Gastroesophageal sphincter (tissue), 3 donors: Measurements from ENCODE around the gene SLAMF7.

Experiments
- POLR2A ChIP-seq, 2 donors: fragments of 450-650 bp; IDR thresholded peaks; one replicate each; pipeline ENCODE4 v1.6.1; 2017; ENCODE audit warnings: antibody characterized with exemption in 2 of 2, mild to moderate bottlenecking in 2 of 2, moderate library complexity in 1 of 2
- POLR2AphosphoS5 ChIP-seq: sonication (generic); formaldehyde crosslinking; IDR thresholded peaks from one replicate; pipeline ENCODE4 v1.6.1; 2017; ENCODE audit warnings: antibody characterized with exemption
- TF ChIP-seq, protein P1 (sequence below), 4 experiments: fragments of 200-600 bp in 2 of 4; fragments of 450-650 bp in 2 of 4; sonication (generic) in 1 of 4; IDR thresholded peaks; one replicate each; pipeline ENCODE4 v1.5.1; 2017 to 2019; ENCODE audit warnings: antibody characterized with exemption in 4 of 4, mild to moderate bottlenecking in 2 of 4, moderate library complexity in 2 of 4

DNA sequence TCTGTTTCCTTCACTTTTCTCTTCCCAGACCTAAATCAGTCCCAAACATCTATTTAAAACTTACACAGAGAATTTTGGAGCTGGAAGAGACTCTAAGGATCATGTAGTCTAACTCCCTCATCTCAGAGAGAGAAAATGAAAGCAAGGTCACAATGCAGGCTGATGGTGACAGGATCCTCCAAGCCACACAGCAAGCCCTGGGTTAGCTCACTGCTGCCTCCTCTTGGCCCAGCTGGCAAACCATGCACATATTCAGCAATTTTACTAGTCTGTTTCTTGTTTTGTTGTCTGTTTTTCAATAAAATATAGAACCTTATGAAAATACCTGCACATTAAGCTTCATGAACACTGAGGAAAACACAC, 29.2 kb downstream of the SLAMF7 start:
- TF ChIP-seq, protein P1, sequence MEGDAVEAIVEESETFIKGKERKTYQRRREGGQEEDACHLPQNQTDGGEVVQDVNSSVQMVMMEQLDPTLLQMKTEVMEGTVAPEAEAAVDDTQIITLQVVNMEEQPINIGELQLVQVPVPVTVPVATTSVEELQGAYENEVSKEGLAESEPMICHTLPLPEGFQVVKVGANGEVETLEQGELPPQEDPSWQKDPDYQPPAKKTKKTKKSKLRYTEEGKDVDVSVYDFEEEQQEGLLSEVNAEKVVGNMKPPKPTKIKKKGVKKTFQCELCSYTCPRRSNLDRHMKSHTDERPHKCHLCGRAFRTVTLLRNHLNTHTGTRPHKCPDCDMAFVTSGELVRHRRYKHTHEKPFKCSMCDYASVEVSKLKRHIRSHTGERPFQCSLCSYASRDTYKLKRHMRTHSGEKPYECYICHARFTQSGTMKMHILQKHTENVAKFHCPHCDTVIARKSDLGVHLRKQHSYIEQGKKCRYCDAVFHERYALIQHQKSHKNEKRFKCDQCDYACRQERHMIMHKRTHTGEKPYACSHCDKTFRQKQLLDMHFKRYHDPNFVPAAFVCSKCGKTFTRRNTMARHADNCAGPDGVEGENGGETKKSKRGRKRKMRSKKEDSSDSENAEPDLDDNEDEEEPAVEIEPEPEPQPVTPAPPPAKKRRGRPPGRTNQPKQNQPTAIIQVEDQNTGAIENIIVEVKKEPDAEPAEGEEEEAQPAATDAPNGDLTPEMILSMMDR (IDR thresholded peaks at IDR 0.05): peak in 1 of 4 experiments; percentile 21
- TF ChIP-seq POLR2AphosphoS5: no peak
- TF ChIP-seq POLR2A (IDR thresholded peaks at IDR 0.05): no peak
